ENCODE measurements around the gene ERCC1.

ERCC1 gene

DNA sequence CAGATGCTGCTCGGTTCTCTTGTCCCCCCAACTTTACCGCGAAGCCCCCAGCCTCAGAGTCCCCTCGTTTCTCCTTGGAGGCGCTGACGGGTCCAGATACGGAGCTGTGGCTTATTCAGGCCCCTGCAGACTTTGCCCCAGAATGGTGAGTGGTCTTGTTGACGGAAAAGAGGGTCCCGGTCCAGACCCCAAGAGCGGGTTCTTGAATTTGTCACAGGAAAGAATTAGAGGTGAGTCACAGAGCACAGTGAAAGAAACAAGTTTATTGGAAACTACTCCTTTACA lies 16.7 kb downstream of the ERCC1 start:
- Histone ChIP-seq H2AFZ (ENCODE audit: low read depth, low read length, severe bottlenecking) (no peak overlapping the region), H3K9ac (ENCODE audit: low read length) (peak overlapping the region; percentile 80), H3K36me3 (ENCODE audit: low read length) (no peaks in the 10 kb centered on the region), H3K79me2 (ENCODE audit: insufficient read depth, low read length) (peaks cover 16% of the 10 kb centered on the region), H3K9me3 (ENCODE audit: insufficient read depth, low read length) (no peaks in the 10 kb centered on the region), H3K4me3 (ENCODE audit: insufficient read depth, low read length, poor library complexity, severe bottlenecking) (peak overlapping the region; percentile 98), H3K27me3 (ENCODE audit: low read length) (no peaks in the 10 kb centered on the region), H4K20me1 (ENCODE audit: low read depth, low read length) (no peaks in the 10 kb centered on the region), H3K4me2 (ENCODE audit: low read depth, low read length, poor library complexity, severe bottlenecking) (peak overlapping the region; percentile 92), H3F3A (ENCODE audit: insufficient read depth) (no peaks in the 10 kb centered on the region), H3K27ac (ENCODE audit: low read depth, low read length) (no peak overlapping the region), H3K9me2 (replicated peaks; ENCODE audit: insufficient read depth, low read length) (no peaks in the 10 kb centered on the region)
- TF ChIP-seq, protein P1, sequence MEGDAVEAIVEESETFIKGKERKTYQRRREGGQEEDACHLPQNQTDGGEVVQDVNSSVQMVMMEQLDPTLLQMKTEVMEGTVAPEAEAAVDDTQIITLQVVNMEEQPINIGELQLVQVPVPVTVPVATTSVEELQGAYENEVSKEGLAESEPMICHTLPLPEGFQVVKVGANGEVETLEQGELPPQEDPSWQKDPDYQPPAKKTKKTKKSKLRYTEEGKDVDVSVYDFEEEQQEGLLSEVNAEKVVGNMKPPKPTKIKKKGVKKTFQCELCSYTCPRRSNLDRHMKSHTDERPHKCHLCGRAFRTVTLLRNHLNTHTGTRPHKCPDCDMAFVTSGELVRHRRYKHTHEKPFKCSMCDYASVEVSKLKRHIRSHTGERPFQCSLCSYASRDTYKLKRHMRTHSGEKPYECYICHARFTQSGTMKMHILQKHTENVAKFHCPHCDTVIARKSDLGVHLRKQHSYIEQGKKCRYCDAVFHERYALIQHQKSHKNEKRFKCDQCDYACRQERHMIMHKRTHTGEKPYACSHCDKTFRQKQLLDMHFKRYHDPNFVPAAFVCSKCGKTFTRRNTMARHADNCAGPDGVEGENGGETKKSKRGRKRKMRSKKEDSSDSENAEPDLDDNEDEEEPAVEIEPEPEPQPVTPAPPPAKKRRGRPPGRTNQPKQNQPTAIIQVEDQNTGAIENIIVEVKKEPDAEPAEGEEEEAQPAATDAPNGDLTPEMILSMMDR (IDR thresholded peaks at IDR 0.05; ENCODE audit: insufficient read depth, low read length, poor library complexity, severe bottlenecking): no peak
- no peak for TF ChIP-seq EZH2phosphoT487 (conservative IDR thresholded peaks at IDR 0.05; ENCODE audit: low read length)

DNA sequence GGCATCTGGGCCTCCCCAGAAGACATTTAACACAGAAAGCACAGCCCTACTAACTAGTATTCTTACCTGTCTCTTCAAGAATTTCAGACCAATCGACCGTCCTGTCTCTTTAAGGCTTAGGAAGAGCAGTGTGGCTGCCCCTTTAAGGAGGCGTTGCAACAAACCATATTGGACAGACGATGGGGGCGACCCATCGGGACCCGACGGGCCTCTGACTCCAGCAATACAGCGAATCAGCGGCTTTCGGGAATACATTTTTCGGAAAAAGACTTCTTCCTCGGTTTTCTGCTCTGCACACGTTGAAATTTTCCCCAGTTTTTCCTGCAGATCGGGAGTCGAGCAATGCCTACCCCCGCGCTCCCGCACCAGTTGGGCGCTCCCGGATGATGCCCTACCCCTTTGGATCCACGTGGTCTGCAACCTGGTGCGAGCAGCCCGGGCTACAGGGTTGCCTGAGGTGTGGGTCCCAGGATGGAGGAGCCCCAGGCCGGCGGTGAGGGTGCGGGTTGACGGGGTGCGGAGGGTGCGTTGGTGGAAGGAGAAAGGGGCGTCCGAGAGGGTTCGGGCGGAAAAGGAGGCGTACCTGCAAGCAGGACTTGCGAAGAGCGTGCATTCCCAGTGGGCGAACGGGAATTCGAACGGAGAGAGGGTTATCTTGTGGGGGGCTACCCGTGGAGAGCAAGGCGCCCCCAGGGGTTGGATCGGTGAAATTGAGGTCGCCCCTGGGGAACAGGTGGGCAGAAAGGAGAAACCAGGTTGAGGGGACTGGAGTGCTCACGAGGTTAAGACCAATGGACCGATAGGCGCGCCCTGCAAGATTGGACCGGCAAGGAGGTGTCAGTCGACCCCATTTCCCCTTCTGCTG lies 17.3 kb downstream of the ERCC1 start, which contains the start of gene POLR1G:
POLR1G (plus strand) TSS at position 419 of the 865 bp plus-strand sequence; CDS start at position 472, 53 bp downstream.
- H3K4me2 ChIP-seq (ENCODE audit: low read depth, low read length, poor library complexity, severe bottlenecking): peak within 1 kb of the TSS; percentile 92
- no peaks in the 10 kb centered on the region for H3K9me2 ChIP-seq (replicated peaks; ENCODE audit: insufficient read depth, low read length)
- no peaks in the 10 kb centered on the region for H4K20me1 ChIP-seq (ENCODE audit: low read depth, low read length)
- H2AFZ ChIP-seq (ENCODE audit: low read depth, low read length, severe bottlenecking): peak within 1 kb of the TSS; percentile 90
- peak within 1 kb of the TSS; percentile 98 for H3K4me3 ChIP-seq (ENCODE audit: insufficient read depth, low read length, poor library complexity, severe bottlenecking)
- H3K36me3 ChIP-seq (ENCODE audit: low read length): no peaks in the 10 kb centered on the region
- peak within 1 kb of the TSS; percentile 80 for H3K9ac ChIP-seq (ENCODE audit: low read length)
- no peak for TF ChIP-seq EZH2phosphoT487 (conservative IDR thresholded peaks at IDR 0.05; ENCODE audit: low read length)
- TF ChIP-seq, protein P1 (IDR thresholded peaks at IDR 0.05; ENCODE audit: insufficient read depth, low read length, poor library complexity, severe bottlenecking): no peak
- H3K27me3 ChIP-seq (ENCODE audit: low read length): no peaks in the 10 kb centered on the region
- peaks cover 16% of the 10 kb centered on the region for H3K79me2 ChIP-seq (ENCODE audit: insufficient read depth, low read length)
- no peaks in the 10 kb centered on the region for H3F3A ChIP-seq (ENCODE audit: insufficient read depth)
- H3K27ac ChIP-seq (ENCODE audit: low read depth, low read length): peak within 1 kb of the TSS; percentile 84
- no peaks in the 10 kb centered on the region for H3K9me3 ChIP-seq (ENCODE audit: insufficient read depth, low read length)

DNA sequence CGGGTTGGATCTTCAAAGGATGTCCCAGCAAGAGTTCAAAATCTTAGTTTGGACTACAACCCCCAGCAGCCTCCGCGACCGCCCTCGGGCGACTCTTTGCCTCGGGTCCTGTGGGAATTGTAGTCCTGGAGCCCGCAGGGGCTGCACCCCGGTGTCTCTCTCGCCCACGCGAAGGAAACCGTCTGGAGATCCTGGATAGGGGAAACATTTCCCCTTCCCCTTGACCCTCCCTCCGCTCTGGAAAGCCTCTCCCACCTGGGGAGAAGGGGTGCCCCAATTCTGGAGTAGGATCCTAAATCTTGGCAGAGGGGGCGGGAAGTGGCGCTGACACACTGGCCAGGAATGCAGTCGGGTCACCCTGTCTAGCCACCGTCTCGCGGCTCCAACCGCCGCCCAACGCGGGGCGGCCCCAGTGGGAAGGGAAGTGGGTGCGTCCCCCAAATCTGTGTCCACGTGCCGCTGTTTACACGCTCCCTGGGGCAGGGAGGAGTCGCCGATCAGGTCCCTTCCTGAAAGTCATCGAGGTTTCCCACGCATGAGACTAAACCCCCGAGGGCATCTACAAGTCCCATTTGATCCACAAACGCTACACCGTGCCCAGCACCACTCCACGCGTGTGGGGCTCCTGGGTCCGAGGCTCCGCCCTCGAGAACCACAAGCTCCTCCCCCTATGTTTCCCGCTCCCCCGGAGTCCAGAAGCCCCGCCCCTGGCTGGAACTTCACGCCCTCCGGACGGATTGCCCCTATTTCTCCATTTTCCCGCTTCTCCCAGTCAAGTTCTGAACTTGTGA lies 18.1 kb downstream of the ERCC1 start:
- H3K4me2 ChIP-seq (ENCODE audit: low read depth, low read length, poor library complexity, severe bottlenecking): peak overlapping the region; percentile 92
- H3K4me3 ChIP-seq (ENCODE audit: insufficient read depth, low read length, poor library complexity, severe bottlenecking): peak overlapping the region; percentile 98

More for the DNA sequence above, 18.1 kb downstream of the ERCC1 start:
- Histone ChIP-seq H3K27me3 (ENCODE audit: low read length) (no peaks in the 10 kb centered on the region), H4K20me1 (ENCODE audit: low read depth, low read length) (no peaks in the 10 kb centered on the region), H3K27ac (ENCODE audit: low read depth, low read length) (peak overlapping the region; percentile 84), H3K9me3 (ENCODE audit: insufficient read depth, low read length) (no peaks in the 10 kb centered on the region), H3K79me2 (ENCODE audit: insufficient read depth, low read length) (peaks cover 16% of the 10 kb centered on the region), H2AFZ (ENCODE audit: low read depth, low read length, severe bottlenecking) (peak overlapping the region; percentile 90), H3F3A (ENCODE audit: insufficient read depth) (no peaks in the 10 kb centered on the region), H3K9ac (ENCODE audit: low read length) (peak overlapping the region; percentile 80), H3K36me3 (ENCODE audit: low read length) (no peaks in the 10 kb centered on the region), H3K9me2 (replicated peaks; ENCODE audit: insufficient read depth, low read length) (no peaks in the 10 kb centered on the region)
- TF ChIP-seq, protein P1 (IDR thresholded peaks at IDR 0.05; ENCODE audit: insufficient read depth, low read length, poor library complexity, severe bottlenecking): no peak
- no peak for TF ChIP-seq EZH2phosphoT487 (conservative IDR thresholded peaks at IDR 0.05; ENCODE audit: low read length)
